ENCODE data around the gene P4HB.

P4HB gene
- 171 to 231 (median 219) reads per million in 4 donors for total RNA-seq

DNA sequence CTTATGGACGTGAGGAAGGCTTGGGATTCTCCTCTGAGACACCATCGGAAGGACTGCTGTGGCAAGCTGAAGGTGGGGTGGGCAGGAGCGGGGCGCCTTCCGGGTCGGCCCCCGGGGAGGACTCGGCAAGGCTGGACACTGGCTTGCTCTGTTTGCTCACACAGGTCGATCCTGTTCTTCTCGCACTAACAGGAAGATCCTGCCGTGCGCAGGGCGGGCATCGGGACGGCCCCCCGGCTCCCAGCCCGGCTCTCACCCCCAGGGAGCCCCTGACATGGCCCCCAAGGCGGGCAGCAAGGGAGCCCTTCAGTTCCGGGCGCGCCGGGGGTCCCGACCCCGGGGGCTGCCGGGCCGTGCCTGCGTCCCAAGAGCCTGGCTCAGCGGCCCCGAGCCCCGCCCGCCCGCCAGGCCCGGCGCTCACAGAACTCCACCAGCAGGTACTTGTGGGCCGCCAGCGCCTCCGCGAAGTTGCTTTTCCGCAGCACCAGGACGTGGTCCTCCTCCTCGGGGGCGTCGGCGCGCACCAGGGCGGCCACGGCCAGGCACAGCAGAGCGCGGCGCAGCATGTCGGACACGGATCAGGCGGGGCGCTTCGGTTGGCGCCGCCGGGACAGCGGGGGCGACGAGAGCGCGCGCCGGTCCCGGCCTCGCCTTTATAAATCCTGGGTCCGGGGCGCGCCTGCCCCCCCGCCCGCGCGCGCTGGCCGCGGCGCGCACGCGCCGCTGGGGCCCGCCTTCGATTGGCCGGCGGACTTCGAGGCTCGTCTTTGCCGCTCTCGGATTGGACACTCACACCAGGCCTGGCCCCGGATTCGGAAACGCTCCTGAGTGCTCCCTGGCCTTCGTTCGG lies at the start of gene P4HB:
P4HB (minus strand) TSS at position 630 of the 850 bp plus-strand sequence; CDS start at position 566, 64 bp downstream.
- DNase-seq: peak in 1 of 5 donors; percentile 27

DNA sequence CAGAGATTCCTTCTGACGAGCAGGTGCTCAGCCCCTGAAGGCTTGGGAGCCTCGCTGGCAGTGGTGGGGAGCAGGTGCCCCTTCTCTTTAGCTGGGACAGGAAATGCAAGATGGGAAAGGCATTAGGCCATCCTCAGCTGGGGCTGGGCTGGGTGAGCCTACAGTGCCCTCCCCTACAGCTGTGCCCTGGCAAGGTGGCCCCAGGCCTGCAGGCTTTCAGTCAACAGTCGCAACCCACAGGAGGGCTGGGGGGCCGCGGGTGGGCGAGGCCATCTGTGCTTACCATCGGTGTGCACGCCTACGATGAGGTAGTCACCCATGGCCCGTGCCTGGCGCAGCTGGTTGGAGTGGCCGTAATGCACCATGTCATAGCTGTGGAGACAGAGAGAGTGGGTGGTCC lies 48.9 kb upstream of the P4HB start:
- no peak for DNase-seq

DNA sequence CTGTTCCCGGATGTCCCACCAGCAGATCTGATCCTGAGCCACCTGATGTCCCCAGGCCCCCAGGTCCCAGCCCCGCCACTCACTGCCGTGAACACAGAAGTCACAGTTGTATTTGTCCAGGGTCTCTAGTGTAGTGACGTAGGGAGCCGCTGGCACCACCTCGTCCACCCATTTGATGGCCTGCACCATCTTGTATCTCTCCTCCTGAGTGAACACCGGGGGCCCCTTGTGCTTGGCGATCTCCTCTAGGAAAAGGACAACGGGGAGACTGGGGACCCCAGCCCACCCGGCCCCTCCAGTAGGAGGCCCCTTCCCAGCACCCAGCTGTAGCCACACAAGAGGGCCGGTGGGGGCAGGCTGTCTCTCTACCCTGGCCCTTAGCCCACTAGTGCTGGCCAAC lies 48.5 kb upstream of the P4HB start:
- DNase-seq: no peak

DNA sequence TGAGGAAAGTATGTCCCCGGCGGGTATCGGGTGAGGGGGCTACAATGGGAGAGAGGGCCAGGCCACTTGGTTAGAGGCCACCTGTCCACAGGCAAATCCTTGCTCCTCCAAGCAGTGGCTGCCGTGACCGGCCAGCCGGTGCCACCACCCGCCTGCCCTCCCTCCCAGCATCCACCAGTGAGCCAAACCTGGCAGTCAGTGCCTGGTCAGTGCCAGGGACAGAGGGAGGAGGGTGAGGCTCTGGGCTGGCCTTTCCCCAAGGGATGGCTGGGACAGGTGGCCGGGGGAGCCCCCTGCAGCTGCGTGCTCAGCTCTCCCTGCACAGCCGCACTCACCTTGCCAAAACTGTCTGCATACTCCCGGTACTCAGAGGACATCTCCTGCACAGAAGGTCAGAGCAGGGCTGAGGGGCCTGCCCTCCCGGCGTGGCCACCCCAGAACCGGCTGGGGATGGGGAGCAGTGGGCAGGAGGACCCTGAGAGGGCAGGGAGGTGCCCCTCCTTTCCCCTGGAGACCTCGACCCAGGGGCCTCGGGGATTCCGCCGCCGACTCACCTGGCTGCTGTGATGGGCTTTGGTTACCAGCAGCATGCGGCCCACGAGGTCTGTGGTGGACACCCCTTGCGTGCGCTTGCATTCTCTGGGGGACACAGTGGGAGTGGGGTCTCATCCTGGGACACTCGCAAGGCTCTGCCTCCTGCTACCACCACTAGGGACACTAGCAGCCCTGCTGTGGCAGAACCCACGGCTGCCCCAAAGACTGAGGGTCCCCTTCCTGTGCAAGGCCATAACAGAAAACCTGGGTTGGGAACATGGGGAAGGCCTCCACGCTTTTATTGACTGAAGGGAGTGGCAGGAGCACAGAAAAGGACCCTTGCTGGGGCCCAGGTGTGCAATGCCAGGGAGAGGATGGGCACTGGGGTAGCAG lies 47.1 kb upstream of the P4HB start:
- DNase-seq: peak in 1 of 5 donors; percentile 9

DNA sequence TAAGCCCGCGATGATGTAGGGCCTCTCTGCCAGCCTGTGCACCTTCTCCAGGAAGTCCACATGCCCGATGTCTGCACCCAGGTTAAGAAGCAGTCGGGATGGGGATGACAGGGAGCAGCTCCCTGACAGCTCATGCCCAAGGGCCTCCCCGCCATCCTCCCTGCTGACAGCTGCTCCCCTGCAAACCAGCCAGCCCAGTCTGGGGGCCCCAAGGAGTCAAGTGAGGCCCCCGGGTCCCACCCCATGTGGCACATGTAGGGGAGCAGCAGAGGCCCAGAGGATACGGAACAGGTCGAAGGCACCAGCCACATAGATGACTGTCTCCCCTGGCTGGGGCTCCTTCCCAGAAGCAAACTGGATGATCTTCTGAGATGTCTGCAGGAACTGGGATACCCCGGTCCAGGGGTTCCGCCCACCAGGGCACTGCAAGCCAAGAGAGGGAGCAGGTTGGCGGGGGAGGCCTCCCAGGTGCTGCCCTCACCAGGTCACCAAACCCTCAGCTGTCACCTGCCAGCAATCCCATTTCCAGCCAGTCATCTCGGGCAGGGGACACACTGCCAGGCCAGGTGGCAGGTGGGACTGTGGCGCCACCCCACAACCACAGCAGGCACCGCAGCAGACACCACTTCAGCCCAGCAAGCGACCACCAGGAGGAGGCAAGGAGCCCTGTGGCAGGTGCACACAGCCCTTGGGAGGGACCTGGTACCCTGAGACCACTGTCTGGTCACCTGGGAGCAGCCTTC lies 46.3 kb upstream of the P4HB start:
- DNase-seq: peak in 1 of 5 donors; percentile 9

DNA sequence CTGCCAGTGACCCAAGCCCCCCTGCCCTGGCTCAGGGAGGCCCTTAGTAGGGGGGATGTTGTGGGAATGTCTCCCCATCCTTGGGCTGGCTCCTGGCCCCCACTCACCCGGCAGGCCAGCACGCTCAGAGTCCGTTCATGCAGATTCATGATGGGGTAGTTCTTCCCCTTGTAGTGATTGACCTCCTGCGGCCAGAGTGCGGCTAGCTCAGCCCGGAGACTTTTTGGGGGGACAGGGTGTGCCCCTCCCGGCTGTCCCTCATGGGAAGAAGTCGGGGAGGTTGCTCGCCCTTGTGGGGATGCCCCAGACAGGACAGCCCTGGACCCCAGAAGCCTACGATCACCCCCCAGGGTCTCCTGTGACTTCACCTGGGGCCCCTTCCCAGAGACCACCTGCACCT lies 45.7 kb upstream of the P4HB start:
- no peak for DNase-seq

DNA sequence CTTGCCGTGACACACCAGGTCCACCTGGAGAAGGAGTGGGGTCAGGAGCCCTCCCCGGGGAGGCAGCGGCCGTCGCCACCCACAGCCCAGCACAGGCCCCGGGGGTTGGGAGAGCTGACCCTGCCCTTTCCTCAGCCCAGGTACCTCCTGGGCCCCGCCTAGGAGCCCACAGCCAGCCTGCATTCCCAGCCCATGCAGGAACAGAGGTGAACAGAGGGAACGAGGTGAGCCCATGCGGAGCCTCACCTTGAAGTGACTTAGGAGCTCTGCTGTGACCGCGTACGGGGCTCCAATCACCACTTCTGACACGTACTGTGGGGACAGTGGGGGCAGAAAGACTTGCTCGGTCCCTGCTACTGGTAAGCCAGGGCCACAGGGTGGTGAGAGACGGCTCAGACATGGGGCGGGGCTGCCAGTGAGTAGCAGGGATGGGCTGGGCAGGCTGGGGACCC lies 45.1 kb upstream of the P4HB start:
- no peak for DNase-seq

DNA sequence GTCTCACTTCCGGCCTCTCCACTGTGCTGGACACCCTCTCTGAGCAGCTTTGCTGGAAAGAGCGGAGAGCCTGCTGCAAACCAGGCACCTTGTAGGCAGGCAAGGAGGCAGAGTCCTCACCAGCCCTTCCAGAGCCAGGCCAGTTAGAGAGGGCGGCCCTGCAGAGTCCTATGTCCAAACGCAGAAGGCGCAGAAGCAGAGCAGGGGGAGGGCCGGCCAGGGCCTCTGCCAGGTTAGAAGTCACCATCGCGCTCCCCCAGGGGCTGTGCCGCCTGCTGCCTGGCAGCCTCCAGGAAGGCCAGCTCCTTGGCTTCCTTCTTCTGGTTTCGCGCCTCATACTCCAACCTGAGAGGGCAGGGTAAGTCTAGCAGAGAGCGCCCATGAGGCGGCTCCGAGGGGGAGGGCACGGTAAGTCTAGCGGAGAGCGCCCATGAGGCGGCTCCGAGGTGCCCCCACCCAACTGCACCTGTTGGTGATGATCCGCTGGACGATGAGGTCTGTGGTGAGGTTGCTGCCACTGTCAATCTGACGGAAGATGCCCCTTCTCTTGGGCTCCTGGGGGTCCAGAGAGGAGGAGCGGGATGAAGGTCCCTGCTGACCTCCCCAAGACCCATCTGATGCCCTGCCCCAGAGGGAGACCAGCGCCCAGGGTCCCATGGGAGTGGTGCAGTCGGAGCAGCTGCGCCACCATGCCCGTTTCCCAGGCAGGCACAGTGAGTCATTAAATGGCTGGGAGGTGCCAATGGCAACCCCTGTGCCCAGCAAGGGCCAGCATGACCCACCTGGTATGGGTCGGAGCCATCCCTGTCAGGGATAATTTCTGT lies 44.5 kb upstream of the P4HB start:
- peak in 1 of 5 donors; percentile 11 for DNase-seq

DNA sequence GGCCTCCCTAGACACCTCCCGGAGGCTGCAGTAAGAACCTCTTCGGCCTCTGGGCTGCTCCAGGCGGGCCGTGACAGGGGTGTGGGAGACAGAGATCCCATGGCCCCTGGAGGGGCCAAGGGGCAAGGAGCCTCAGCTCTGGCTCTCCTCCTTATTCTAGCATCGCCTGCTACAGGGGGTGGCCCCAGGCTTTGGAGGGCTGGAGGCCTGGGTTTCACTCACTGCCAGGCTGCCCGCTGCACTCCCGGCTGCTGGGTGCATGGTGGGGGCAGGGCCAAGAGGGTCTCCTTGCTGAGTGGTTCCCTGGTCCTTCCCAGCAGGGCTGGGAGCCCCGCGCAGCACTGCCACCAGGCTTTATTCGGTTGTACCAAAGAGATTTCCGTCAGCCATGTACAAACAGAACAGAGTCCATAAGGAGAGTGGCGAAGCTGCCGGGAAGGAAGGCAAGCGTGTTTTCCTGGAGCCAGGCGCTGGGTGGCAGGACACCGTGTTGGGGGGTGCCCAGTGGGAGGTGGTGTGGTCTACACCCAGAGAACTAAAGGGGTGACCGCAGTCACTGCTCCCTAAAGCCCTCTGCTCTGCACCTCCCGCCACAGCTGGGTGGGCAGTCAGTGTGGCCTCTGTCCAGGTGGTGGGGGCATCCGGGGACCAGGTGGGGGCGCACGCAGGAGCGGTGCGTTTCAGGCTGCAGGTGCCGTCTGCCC lies 43.7 kb upstream of the P4HB start:
- no peak for DNase-seq

DNA sequence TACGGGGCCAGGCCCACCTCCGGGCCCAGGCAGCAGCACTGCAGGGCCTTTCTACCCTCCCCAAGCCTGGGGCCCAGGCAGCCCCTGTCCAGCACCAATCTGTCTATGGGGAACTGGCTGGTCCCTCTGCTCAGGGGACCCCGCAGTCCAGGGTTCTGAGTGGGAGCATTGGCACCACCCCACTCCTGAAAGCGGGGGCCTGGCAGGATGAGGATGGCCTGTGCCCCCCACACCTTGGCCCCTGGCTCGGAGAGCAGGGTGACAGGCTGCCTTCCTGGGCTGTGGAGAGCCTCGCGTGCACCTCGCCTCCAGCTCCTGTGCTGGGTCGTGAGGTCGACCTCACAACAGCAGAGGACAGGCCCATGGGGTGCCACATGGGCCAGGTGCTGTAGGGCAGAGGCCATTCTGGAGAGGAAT lies 43.1 kb upstream of the P4HB start:
- peak in 1 of 5 donors; percentile 11 for DNase-seq

DNA sequence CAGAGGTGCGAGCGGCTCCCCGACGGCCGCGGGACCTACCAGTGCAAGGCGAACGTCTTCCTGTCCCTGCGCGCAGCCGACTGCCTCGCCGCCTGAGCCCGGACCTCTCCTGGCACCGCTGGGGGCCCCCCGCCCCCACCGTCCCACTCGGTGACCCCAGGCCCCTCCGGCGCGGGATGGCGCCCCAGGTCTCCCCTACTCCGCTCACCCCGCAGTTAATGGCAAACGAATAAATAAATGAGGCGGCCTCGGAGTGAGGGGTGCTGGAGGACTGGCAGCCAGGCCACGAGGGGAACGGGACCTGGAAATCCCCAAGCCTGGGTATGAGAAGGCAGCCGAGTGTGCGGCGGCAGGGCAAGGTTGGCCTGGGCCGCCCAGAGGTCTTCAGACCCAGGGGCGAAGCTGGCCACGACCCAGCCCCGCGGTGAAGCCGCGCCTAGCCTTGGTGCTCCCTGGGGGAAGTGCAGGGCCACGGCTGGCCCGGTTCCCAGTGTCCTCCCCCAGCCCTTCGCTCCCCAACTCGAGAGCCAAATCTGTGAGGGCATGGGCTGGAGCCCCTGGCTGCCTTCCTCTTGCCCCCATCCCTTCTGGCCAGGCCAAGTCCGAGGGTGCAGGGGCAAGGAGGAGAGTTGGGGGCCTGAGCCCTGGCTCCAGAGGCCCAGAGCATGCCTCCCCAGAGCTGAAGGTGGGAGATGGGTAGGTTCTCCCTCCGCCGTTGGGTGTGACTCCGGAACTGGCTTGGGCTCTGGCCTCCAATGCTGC lies 42.5 kb upstream of the P4HB start:
- no peak for DNase-seq

DNA sequence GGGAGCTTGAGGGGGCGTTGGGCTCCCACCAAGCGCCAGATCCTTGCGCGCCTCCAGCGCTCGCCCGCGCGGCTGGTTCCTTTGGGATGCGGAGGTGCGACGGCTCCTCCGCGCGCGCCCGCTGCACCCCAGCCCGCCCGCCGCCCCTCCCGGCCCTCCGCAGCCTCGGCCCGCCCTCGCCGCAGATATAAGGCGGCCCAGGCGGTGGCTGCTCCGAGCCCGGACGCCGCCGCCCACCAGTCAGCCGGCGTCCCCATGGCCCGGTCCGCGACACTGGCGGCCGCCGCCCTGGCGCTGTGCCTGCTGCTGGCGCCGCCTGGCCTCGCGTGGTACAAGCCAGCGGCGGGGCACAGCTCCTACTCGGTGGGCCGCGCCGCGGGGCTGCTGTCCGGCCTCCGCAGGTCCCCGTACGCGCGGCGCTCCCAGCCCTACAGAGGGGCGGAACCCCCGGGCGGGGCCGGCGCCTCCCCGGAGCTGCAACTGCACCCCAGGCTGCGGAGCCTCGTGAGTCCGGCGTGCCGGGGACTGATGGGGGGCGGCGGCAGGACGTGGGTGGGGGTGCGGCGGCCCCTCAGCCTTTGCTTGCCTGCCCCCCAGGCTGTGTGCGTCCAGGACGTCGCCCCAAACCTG lies 41.8 kb upstream of the P4HB start, which contains the start of gene NPB:
NPB (plus strand) TSS at position 216 of the 630 bp plus-strand sequence; CDS start at position 256, 40 bp downstream.
- peak in 1 of 5 donors; percentile 17 for DNase-seq

DNA sequence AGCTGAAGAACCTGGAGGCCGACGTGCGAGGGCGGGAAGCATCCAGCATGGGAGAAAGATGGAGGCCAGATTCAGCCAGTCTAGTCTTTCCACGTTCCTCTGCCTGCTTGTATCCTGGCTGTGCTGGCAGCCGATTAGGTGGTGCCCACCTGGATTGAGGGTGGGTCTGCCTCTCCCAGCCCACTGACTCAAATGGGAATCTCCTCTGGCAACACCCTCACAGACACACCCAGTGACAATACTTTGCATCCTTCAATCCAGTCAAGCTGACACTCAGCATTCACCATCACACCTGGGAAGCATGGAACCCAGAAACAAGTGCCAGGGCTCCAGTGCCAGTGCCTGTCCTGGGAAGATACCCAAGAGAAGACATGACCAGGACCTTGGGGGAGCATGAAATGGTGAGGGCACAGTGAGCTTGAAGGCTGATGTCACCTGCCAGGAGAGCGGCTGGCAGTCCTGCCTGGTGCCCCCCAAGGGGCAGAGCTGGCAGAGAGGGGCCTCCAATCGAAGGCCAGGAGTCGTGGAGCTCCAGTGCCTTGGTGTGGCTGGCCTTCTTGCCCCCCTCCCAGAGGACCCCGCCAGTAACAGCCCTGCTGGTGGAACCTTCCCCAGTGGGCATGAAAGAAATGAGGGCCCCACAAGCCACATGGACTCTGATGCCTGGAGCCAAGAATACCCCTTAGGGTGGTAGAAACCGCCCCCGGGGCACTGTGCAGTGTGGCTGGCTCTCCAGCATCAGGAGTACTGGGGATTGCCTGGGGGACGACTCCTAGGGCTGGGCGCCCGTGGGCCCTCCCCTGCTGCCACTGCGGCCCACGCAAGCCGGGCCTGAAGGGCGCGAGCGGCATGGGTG lies 41.1 kb upstream of the P4HB start:
- peak in 1 of 5 donors; percentile 9 for DNase-seq

DNA sequence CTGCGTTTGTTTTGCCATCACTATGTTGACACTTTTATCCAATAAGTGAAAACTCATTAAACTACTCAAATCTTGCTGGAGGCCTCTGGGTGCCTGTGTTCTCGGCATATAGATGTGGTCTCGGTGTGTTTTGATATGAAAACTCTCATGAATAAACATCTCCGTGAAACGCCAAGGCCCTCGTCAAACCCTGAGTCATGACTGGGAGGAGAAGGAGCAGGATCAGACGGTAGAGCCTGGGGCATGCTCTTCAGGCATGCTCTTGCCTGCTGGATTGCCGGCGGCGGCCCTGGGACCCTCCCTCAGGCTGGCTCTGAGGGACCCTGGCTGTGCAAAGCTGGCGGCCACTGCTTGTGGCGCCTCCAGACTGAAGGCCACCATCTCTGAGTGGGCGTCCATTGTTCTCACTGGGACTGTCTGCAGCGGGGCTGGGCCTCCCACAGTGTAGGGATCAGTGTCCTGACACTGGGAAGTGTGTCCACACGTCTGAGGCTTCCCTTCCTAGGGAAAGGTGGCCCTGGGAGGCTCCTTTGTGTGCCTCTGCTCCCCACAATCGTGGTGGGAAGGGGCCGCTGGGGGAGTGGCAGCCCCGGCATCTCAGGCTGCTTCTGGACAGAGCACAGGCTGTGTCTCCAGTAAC lies 40.0 kb upstream of the P4HB start:
- DNase-seq: no peak

DNA sequence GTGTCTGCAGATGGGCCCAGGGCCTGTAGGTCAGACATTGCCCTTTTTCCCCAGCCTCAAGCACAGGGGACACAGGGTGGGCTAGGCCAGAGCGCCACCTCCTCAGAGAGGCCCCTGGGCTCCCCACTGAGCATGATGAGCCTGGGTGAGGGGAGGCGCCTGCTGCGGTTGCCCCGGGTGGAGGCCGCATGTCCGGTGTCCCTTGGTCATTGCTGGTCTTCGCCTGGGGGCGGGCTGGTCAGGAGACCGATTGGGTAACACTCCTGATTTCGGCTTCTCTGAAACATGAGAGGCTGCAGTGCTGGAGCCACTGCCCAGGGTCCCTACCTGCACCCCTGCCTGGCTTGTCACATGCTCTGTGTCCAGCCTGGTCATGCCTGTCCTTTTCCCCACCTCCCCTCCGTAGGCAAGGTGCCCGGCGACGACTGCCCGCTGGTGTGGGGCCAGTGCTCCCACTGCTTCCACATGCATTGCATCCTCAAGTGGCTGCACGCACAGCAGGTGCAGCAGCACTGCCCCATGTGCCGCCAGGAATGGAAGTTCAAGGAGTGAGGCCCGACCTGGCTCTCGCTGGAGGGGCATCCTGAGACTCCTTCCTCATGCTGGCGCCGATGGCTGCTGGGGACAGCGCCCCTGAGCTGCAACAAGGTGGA lies 39.3 kb upstream of the P4HB start:
- no peak for DNase-seq

DNA sequence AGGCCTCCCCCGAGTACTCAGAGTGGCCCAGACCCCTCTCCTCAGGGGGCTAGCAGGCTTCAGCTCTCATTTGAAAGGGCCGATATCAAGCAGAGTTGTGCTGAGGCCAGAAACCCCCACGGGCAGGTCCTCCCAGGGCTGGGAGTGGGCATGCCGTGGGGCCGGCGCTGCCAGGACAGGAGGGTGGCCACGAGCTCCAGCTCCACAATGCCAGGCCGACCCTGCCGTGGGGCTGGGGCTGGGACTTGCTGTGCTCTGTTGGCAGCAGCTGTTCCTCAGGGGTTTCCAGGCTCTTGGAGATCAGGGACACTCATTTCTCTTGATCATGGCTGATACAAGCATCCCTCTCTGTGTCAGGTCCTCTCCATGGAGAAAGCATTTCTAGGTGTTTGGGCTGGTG lies 38.5 kb upstream of the P4HB start:
- DNase-seq: no peak

DNA sequence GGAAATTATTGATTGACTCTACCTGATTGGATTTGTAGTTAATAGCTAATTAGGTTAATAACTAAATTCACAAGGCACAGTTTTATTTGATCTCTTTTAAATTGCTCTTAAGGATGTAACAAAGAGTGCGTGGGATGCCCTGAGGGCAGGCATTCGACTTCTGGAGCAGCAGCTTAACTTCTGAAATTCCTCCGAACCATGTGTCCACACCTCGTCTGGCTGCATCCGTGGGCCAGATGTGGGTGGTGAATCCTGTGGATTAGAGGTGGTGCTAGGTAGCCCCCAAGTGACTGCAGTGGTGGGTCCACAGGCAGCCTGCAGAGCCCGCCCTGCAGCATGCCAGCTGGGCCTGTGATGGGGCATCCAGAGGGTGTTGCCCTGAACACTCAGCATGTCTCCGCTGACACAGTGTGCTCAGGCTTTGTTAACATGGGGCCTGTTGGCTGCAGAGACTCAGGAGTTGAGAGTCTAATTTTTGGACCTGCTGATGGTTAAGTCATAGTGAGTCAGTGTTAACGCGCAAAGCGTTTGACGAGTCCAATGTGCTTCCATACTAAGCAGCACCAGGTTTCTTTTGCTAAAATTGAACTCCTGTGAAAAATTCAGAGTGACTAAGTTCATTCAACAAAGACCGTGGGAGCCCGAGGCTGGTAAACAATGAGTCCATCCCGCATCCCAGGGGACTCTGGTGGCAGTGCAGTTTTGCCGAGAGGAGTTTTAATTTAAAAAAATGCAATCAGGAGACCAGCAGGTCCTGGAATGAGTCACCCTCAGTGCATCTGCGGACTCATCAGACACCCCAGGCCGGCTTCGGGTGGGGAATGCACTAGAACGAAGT lies 37.9 kb upstream of the P4HB start:
- no peak for DNase-seq
